Astrocyte (in vitro differentiated cells and primary cell): Measurements from ENCODE around the gene STUM.

Experiments
- EZH2 ChIP-seq: IDR thresholded peaks from 2 replicates; pipeline ENCODE4 v1.6.1; 2012; ENCODE audit warnings: mild to moderate bottlenecking, low read length, inconsistent platforms; ENCODE audit not compliant: insufficient read depth
- TF ChIP-seq, protein P1 (sequence below): IDR thresholded peaks from 2 replicates; pipeline ENCODE4 v1.5.1; 2011; ENCODE audit warnings: low read depth, mild to moderate bottlenecking, inconsistent platforms, low read length, moderate library complexity; ENCODE audit not compliant: insufficient read depth

DNA sequence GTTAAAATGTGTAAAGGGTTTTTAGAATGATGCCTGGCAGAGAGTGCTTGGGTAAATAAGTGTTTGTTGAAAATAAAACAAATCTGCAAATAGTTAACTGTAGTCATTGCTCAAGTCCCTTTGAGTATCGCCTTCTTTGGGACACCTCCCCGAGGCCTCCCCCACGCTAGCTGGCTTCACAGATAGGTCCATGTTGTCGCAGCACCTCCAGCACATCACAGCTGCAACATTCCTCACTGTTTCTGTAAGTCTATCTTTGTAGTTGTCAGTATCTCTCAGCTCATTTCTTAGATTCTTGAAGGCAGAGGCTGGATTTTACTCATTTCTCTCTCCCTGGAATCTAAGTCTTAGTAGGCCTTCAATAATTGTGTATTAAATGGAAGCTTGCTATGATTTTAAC, 1.6 kb upstream of the STUM start:
- TF ChIP-seq, protein P1, sequence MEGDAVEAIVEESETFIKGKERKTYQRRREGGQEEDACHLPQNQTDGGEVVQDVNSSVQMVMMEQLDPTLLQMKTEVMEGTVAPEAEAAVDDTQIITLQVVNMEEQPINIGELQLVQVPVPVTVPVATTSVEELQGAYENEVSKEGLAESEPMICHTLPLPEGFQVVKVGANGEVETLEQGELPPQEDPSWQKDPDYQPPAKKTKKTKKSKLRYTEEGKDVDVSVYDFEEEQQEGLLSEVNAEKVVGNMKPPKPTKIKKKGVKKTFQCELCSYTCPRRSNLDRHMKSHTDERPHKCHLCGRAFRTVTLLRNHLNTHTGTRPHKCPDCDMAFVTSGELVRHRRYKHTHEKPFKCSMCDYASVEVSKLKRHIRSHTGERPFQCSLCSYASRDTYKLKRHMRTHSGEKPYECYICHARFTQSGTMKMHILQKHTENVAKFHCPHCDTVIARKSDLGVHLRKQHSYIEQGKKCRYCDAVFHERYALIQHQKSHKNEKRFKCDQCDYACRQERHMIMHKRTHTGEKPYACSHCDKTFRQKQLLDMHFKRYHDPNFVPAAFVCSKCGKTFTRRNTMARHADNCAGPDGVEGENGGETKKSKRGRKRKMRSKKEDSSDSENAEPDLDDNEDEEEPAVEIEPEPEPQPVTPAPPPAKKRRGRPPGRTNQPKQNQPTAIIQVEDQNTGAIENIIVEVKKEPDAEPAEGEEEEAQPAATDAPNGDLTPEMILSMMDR = no peak
- TF ChIP-seq EZH2 = no peak
